GM12864 (cell line): ENCODE results near the gene CIB4.

Experiments used
- DNase-seq: peaks from one replicate; pipeline ENCODE4 v3.0.0-alpha.2; 2011; ENCODE audit warnings: low read depth
- H3K4me3 ChIP-seq: 2 replicates; pipeline ENCODE4 v1.5.1; 2011; ENCODE audit warnings: mild to moderate bottlenecking, low read depth, low read length, control low read depth
- CTCF ChIP-seq: IDR thresholded peaks from 2 replicates; pipeline ENCODE4 v1.5.1; 2011; ENCODE audit warnings: low read depth, mild to moderate bottlenecking, moderate library complexity, low read length, control low read depth, inconsistent platforms; ENCODE audit errors: missing control alignments

Gene CIB4

GRCh38 chr2:26534098-26534864, 106.9 kb downstream of the CIB4 start:
- TF ChIP-seq CTCF, result no peak
- DNase-seq, result no peak

GRCh38 chr2:26533661-26534060, 107.5 kb downstream of the CIB4 start:
- H3K4me3 ChIP-seq, result no peak overlapping the region
- DNase-seq, result no peak
- no peak for TF ChIP-seq CTCF

More at GRCh38 chr2:26534098-26534864, 106.9 kb downstream of the CIB4 start:
- no peak overlapping the region for H3K4me3 ChIP-seq

- no peak for TF ChIP-seq CTCF
- no peak for DNase-seq
- no peak overlapping the region for H3K4me3 ChIP-seq
Observed at GRCh38 chr2:26532301-26533250, 108.6 kb downstream of the CIB4 start.
